Superior temporal gyrus (tissue), 1 donor: ENCODE results near the gene CCL5.

Source experiments
- DNase-seq: peaks from one replicate; pipeline ENCODE4 v3.0.0-alpha.2; 2016; ENCODE audit errors: extremely low spot score

Gene CCL5

DNA sequence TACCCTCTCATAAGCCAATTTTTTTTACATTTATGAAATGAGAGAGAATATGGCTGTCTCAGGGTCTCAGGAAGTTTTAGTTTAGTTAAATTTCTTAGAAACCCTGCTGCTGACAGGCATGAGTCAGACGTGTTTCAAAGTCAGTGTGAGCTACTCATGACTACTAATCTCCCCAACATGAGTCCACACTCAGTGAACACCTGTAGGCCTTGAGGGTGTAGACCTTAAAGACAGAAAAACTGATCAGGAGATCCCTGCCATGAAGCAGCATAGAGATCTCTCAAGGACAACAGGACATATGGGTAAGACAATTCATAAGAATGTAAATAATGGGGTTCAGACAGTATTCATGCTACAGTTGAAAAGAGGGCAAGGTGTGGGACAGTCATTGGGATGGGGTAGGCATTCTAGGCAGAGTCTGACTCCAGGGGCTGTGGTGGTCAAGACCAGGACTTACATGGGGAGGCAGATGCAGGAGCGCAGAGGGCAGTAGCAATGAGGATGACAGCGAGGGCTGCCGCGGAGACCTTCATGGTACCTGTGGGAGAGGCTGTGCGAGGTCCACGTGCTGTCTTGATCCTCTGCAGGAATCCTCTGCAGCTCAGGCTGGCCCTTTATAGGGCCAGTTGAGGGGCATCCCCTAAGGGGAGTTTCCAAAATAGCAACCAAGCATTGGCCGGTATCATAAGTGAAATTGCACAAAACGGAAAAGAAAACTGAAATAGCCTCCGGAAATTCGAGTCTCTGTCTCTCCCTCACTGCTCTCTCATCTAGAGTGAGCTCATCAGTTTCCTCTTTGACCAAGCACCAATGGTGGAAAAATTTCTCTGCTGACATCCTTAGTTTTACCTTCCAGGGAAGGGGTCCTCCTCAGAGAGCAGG, at the start of gene CCL5:
Gene CCL5 (minus strand): TSS at position 588 of the 882 bp plus-strand sequence.
- DNase-seq, result no peak

DNA sequence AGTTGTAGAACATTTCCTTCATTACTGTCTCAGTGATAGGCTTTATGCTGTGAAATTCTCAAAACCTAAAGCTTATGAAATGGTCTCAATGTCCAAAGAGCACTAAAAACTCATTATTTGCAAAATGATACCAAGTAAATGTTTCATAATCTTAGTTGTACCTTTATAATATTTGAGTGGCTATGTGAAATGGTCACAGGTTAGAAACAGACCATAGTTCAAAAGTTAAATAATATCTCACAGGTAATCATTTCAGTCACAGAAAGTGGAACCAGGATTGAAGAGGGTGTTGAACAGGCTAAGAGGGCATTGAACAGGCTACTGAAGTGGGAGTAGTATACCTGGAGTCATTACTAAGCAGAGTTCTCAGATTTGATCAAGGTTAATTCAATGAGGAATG, 47.6 kb upstream of the CCL5 start:
- DNase-seq, result no peak

DNA sequence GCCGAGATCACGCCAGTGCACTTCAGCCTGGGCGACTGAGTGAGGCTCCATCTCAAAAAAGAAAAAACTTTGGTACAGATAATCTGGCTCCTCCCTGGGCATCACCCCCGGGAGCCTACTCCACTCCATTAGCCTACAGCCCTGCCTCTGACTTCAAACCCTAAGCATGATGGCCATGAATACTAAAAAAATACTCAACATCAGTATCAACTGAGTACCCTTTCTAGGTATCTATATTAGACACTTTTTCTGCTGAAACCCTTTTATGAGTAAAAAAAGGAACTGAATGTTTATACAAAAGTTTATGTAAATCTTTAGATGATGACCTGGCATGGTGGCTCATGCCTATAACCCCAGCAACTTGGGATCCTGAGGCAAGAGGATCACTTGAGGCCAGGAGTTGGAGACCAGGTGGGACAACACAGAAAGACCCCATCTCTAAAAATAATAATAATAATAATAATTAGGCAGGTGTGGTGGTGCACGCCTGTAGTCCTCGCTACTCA, 43.5 kb upstream of the CCL5 start:
- no peak for DNase-seq

DNA sequence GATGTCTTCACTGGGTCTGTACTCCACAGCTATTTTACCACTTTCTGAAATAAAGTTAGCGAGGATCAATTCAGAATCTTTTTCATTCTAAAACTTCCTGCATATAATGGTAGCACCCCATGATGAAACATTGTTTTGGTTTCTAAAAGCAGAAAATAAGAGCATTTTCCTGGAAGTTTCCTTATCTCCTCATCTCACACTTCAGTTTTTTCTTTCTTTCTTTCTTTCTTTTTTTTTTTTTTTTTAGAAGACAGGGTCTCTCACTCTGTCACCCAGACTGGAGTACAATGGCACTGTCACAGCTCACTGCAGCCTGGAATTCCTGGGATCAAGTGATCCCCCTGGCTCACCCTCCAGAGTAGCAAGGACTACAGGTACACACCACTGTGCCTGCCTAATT, 40.1 kb upstream of the CCL5 start:
- DNase-seq, result no peak

DNA sequence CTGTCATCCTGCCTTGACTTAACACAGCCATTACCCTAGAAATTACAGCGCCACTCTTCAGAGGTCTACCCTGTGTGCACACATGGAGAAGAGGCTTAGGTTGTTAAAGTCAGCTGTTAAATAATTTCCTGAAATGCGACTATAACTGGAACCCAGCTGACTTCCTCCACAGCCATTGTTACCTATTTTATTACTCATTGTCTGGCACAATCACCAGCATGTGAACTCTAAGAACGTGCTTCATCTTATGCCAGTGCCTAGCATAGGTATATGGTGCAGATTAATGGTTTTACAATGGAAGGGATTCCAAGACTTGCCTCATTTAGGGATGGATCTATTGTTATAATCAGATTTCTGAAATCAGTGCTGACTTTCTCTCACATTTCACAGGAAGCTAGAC, 38.5 kb upstream of the CCL5 start:
- no peak for DNase-seq

DNA sequence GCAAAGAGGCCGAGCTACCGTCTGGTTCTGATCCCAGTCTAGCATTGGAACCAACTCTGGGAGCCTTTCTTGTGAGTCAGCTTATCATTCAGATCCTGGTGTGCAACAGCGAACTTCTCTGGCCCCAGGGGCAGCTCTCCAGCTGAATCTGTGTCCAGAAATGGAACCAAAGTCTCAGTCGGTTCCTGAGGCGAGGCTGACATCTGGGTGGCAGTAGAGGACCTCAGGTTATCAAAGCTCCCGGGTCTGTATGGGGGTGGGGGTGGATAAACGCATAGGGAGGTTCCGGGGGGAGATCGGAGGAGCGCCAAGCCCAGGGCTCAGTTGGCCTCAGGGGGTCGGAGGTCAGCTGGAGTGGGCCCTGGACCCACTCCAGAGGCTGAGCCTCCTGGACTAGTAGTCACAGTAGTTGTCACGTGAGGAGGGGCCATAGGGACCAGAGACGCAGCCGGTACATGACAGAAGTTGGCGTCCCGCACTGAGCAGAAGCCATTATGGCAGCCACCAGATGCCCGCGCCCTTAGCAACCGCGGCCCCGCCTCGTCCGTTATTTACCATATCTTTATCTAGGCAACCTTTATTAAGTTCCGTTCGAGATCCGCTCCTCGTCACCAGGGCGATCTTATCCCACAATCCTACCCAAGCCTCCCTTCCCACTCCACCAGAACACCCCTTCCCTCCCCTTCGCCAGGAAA, 37.5 kb upstream of the CCL5 start:
- DNase-seq, result no peak

DNA sequence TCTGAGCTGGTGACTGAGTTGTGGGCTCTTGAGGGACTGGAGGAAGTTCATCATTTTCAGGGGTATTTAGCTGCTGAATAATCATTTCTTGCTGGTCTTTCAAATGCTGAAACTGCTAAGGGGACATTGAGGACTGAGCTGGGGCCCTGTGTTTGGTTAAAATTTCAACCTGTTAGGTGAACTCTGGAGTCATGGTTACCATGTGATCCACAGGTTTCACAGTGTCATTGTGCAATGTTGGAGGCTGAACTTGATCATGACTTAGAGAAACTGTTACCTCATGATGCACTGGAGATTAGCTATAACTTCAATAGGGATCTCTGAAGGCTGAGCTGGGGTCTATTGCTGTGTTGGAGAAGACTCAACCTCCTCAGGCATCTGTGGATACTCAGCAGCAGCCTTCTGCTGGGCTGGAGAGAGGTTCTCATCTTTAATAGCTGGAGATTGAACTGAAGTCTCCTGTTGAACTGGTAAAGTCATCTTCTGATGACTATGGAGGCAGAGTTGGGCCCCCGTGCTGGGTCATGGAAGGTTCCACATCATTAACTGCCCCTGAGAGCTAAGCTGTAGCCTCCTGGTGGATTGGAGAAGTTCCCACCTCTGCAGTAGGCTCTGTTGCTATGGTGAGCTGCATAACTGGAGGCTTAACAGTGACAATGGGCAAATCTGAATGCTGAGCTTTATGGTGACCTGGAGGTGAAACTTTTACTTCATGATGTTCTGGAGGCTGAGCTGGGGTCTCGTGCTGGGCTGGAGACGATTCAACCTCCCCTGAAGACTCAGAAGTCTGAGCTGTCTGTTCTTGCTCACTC, 35.2 kb upstream of the CCL5 start:
- DNase-seq, result no peak

DNA sequence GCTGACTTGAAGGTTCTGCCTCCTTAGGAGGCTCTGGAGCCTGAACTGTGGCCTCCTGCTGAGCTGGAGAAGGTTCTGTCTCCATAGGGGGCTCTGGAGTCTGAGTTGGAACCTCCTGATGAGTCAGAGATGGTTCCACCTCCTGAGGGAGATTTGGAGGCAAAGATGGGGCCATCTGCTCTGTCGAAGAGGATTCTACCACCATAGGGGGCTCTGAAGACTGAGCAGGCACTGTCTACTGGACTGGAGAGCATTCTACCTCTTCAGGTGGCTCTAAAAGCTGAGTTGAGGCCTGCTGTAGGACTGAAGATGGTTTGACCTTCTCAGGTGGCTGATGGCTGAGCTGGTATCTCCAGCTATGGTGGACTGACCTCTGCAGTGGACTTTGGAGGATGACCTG, 34.2 kb upstream of the CCL5 start:
- DNase-seq, result no peak

DNA sequence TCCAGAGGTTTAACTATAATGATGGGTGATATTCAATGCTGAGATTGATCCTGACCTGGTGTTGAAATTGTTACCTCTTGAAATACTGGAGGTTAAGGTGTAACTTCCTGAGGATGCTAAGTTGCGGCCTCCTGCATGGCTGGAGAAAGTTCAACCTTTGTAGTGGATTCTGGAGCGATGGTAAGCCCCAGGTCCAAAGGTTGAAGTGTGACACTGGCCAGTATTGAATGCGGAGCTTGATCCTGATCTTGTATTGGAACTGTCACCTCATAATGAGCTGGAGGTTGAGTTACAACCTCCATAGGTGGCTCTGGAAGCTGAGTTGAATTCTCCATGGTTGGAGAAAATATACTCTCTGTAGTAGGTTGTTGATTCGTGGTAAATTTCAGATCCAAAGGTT, 33.4 kb upstream of the CCL5 start:
- no peak for DNase-seq

DNA sequence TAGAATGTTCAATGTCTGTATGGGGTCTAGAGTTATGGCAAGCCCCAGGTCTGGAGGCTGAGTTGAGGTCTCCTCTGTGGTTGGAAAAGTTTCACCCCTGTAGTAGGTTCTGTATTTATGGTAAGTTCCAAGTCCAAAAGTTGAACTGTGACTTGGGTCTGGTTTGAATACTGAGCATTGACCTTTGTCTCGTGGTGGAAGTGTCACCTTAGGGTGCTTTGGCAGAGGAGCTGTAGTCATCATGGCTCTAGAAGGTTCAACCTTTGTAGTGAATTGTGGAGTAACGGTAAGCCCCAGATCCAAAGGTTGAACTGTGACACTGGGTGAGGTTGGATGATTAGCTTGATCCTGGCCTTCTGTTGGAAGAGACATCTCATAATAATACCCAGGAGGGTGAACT, 32.8 kb upstream of the CCL5 start:
- no peak for DNase-seq

DNA sequence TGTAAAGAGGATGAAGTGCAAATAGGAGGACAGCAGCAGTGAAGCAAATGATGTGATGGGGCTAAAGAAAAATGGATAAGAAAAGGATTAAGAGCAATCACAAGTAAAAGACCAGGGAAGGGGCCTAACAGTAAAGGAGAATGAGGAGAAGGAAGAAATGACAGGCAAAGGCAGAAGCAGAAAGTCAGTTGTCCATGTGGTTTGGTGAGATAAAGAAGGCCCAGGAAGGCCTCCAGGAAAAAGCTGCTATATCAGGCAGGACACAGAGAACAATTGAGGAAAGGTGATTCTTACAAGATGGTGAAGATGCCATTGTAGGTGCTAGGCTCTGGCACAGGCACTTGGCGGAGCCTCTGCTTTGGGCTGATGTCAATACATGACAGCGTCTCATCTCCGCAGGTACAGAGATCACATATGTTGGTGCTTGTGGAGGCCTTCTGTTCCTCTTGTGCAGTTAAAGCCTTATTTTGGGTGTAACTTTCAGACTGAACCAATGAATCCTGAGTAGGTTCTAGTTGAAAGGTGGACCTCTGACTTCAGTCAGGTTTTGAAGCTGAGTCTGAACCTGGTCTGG, 32.3 kb upstream of the CCL5 start:
- no peak for DNase-seq

DNA sequence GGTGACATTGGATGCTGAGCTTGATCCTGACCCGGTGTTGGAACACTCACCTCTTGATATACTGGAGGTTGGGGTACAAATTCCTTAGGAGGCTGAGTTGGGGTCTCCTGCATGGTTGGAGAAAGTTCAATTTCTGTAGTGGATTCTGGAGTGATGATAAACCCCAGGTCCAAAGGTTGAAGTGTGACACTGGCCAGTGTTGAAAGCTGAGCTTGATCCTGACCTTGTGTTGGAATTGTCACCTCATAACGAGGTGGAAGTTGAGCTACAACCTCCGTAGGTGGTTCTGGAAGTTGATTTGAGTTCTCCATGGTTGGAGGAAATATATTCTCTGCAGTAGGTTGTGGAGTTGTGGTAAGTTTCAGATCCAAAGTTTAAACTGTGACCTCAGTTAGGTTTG, 29.2 kb upstream of the CCL5 start:
- DNase-seq, result no peak

DNA sequence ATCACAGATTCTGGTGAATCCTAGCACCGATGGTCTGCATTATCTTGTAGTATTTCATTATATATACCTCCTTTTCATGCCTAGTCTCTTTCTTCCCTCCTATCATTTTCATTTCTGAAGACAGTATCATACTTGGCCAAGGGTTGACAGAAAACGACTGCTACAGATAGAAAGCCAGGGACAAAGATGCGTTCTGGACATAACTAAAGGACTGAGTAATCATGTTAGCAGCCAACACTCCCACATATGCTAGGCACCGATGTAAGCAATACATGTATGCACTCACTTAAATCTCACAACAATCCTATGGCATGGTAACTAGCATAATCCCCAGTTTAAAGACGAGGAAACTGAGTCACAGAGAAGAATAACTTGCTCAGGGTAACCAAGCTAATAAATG, 27.5 kb upstream of the CCL5 start:
- no peak for DNase-seq

DNA sequence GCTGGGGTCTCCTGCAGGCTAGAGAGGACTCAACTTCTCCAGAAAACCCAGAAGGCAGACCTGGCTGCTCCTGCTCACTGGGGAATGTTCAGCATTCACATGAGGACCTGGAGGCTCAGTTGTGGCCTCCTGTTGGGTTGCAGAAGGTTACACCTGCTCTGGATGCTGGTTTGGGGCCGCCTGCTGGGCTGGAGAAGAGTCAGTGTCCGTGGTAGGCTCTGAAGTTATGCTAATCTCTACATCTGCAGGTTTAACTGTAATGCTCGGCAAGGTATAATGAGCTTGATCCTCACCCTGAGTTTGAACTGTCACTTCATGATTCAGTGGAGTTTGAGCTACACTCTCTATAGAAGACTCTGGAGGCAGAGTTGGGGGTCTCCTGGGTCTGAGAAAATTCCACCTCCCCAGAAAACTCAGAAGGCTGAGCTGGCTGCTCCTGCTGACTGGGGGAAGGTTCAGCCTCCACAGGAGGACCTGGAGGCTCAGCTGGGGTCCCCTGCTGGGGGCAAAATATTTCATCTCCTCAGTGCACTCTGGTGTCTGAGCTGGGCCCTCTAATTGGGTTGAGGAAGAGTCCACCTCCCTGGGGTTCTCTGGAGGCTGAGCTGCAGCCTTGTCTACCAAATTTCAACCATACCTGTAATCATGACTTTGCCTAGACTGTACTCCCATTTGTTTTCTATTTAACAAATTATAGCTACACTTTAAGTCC, 26.9 kb upstream of the CCL5 start:
- DNase-seq, result no peak

DNA sequence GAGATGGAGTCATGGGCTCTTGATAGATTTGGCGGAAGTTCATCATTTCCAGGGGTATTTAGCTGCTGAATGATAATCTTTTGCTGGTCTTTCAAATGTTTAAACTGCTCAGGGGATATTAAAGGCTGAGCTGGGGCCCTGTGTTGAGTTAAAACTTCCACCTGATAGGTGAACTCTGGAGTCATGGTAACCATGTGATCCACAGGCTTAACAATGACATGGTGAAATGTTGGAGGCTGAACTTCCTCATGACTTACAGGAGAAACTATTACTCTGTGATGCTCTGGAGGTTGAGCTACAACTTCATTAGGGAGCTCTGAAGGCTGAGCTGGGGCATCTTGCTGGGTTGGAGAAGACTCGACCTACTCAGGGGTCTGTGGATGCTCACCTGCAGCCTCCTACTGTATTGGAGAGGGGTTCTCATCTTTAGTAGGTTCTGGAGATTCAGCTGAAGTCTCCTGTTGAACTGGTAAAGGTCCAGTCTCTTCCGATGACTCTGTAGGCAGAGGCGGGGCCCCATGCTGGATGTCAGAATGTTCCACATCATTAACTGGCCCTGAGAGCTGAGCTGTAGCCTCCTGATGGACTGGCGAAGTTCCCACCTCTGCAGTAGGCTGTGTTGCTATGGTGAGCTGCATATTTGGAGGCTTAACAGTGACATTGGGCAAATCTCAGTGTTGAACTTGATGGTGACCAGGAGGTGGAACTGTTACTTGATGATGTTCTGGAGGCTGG, 26.2 kb upstream of the CCL5 start:
- DNase-seq, result no peak

DNA sequence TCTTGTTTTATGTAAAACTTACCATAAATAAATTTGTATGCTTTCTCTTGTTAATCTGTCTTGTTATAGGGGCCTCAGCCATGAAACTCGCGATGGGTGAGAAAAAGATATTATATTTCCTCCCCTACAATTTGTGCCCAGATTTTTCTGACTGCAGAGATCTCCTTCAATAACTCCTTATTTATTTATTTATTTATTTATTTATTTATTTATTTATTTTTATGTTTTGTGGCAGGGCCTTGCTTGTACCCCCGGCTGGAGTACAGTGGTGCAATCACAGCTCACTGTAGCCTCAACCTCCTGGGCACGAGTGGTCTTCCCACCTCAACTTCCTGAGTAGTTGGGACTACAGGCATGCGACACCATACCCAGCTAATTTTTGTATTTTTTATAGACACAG, 23.3 kb upstream of the CCL5 start:
- DNase-seq, result no peak

DNA sequence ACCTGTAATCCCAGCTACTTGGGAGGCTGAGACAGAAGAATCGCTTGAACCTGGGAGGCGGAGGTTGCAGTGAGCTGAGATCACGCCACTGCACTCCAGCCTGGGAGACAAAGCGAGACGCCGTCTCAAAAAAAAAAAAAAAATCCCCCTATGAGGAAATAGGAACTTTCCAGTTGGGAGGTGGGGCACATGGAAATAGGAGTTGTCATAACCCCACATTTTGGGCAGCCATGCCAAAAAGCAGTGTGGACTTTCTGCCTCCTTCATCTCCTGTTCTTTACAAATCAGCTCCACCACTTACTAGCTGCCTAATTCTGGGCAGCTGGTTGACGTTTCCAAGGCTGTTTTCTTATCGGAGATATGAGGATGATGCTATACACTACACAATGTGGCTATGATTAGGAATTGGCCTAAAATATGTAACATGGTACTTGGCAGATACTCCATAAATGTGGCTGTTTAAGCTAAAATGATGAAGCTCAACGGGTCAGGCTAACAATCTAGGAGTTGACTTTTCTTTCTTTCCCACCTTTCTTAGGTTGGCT, 21.5 kb upstream of the CCL5 start:
- DNase-seq, result no peak

DNA sequence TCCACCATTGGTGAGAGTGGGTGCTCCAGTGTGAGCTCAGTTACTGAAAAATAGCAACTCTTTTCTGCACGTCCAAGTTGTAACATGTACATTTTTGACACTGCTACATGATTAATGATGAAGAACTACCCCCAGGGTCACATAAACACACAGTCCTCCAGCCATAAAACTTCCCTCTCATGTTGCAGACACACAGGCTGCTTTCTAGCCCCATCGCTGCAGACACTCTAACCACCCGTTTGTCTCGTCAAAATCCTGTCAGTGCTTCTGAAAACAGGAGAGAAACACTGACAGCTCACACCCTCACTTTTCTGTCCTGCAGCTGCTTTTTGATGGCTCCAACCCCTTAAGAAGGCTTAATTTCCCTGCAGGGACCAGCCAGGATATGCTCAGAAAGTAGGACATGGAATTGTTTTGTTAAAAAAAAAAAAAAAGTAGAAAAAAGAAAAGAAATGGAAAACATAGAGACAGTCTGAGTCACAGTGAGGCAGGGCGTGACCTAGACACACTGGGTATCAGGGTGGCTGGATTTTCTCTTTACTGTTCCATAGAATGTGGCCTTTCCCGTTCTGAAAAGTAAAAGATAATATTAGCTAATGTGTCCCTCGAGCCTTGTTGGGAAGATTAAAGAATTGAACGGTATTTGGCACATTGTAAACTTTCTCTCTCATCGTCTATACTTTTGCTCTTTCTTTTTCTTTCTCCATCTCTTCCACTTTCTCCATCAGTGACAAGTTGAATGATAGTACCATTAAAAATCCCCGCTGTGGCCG, 20.7 kb upstream of the CCL5 start:
- DNase-seq, result no peak

DNA sequence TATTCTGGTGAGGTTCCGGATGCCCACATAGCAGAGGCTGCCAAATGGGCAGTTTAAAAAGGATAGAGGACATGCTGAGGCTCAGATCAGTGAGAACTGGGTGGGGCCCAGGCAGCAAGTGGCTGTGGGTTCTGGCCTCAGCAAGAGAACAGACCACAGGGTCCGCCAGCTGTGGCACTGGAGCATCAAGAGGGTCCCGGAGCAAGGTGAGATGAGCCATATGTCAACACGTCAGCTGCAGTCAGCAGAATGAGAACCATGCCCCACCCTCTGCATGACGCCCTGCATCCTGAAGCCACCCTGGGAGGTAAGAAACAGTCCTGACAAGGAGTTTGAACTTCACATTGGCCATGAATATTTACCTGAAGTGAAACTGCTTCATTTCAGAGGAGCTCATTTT, 20.1 kb upstream of the CCL5 start:
- no peak for DNase-seq
